Osteocyte (in vitro differentiated cells): ENCODE measurements around the gene CCDC141. TPM values are rescaled to one million over a fixed set of nuclear protein-coding genes. Genes with fewer than 3 reads are reported as not detected.

Source experiments
- DNase-seq: peaks from one replicate; pipeline ENCODE4 v3.0.0; 2021; ENCODE audit warnings: mixed read lengths; ENCODE audit not compliant: unreplicated experiment; ENCODE audit errors: extremely low spot score
- H3K27ac Mint-ChIP-seq: one replicate; pipeline ENCODE4 v1.8.0; 2021; ENCODE audit warnings: mild to moderate bottlenecking, mixed read lengths; ENCODE audit not compliant: unreplicated experiment
- H3K27me3 Mint-ChIP-seq: one replicate; pipeline ENCODE4 v1.8.0; 2021; ENCODE audit warnings: mixed read lengths; ENCODE audit not compliant: unreplicated experiment
- H3K36me3 Mint-ChIP-seq: one replicate; pipeline ENCODE4 v1.8.0; 2021; ENCODE audit warnings: mixed read lengths; ENCODE audit not compliant: unreplicated experiment
- H3K4me1 Mint-ChIP-seq: one replicate; pipeline ENCODE4 v1.8.0; 2021; ENCODE audit warnings: mixed read lengths; ENCODE audit not compliant: unreplicated experiment
- H3K4me3 Mint-ChIP-seq: one replicate; pipeline ENCODE4 v1.8.0; 2021; ENCODE audit warnings: mild to moderate bottlenecking, moderate library complexity, mixed read lengths; ENCODE audit not compliant: unreplicated experiment
- H3K9me3 Mint-ChIP-seq: one replicate; pipeline ENCODE4 v1.8.0; 2021; ENCODE audit warnings: mixed read lengths; ENCODE audit not compliant: unreplicated experiment
- total RNA-seq: library from RNA; stranded (reverse); gene quantifications from 2 replicates; pipeline ENCODE4 v1.2.1, GENCODE V29; 2021
- TF ChIP-seq, protein P1 (sequence below): fragments of 200-600 bp; sonication (generic); IDR thresholded peaks from 2 replicates; pipeline ENCODE4 v1.5.0; 2021; ENCODE audit warnings: antibody characterized with exemption, mild to moderate bottlenecking, moderate library complexity

Gene CCDC141
- total RNA-seq, 1 donor from 2014 or later: not detected

DNA sequence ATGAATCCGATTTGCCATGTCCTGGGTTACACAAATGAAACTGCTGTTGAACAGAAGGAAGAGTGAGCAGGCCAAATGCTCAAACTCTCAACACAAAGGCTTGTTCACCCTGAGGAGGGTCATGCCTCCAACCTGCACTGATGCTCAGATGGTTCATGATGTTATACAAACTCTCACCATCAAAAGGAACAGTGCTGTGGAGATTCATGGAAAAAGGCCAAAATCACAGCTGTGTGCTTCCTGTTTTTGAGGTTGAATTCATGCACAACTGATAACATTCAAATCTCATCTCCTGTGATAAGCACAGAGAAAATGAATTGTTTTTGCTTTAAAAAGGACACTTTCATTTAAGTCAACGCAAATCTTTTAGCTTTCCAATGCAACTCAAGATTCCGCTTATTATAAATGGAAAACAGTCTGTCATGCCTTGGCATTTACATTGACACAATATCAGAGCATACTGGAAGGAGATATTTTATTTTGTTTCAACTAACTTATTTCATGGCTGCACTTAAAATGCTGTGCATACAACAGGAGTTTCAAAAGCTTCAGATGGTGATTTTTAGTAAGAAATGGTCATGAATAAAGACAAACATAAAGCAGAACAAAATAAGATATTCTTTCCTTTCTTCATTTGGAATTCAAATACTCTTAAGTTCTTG is 220.5 kb downstream of the CCDC141 start:
- no peak for DNase-seq
- H3K9me3 Mint-ChIP-seq: no peaks in the 10 kb centered on the region
- H3K36me3 Mint-ChIP-seq: no peaks in the 10 kb centered on the region
- H3K27me3 Mint-ChIP-seq: peaks cover 15% of the 10 kb centered on the region
- TF ChIP-seq, protein P1, sequence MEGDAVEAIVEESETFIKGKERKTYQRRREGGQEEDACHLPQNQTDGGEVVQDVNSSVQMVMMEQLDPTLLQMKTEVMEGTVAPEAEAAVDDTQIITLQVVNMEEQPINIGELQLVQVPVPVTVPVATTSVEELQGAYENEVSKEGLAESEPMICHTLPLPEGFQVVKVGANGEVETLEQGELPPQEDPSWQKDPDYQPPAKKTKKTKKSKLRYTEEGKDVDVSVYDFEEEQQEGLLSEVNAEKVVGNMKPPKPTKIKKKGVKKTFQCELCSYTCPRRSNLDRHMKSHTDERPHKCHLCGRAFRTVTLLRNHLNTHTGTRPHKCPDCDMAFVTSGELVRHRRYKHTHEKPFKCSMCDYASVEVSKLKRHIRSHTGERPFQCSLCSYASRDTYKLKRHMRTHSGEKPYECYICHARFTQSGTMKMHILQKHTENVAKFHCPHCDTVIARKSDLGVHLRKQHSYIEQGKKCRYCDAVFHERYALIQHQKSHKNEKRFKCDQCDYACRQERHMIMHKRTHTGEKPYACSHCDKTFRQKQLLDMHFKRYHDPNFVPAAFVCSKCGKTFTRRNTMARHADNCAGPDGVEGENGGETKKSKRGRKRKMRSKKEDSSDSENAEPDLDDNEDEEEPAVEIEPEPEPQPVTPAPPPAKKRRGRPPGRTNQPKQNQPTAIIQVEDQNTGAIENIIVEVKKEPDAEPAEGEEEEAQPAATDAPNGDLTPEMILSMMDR: no peak
- H3K4me1 Mint-ChIP-seq: no peaks in the 10 kb centered on the region
- H3K4me3 Mint-ChIP-seq: no peak overlapping the region
- H3K27ac Mint-ChIP-seq: no peak overlapping the region

DNA sequence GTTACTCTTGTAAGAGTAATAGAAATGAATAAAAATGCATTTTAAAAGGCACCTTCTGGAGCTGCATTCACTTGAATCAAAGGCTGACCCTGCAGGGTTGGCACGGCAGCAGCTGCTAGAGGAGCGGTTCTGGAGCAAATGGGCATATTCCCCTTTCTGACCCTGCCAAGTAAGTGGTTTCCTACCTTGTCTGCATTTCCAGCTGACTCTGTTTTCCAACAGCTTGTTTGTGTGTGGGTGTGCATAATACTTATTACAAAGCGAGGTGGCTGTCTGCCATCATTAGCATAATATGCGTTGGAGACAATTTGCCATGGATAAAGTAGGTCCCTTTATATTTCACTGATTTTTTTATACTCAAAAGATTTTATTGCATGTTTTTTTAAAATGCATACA is 221.5 kb downstream of the CCDC141 start:
- TF ChIP-seq, protein P1: no peak
- Mint-ChIP-seq H3K4me1 (no peaks in the 10 kb centered on the region), H3K4me3 (no peak overlapping the region), H3K27me3 (peaks cover 15% of the 10 kb centered on the region), H3K36me3 (no peaks in the 10 kb centered on the region), H3K27ac (no peak overlapping the region), H3K9me3 (no peaks in the 10 kb centered on the region)
- DNase-seq: no peak

DNA sequence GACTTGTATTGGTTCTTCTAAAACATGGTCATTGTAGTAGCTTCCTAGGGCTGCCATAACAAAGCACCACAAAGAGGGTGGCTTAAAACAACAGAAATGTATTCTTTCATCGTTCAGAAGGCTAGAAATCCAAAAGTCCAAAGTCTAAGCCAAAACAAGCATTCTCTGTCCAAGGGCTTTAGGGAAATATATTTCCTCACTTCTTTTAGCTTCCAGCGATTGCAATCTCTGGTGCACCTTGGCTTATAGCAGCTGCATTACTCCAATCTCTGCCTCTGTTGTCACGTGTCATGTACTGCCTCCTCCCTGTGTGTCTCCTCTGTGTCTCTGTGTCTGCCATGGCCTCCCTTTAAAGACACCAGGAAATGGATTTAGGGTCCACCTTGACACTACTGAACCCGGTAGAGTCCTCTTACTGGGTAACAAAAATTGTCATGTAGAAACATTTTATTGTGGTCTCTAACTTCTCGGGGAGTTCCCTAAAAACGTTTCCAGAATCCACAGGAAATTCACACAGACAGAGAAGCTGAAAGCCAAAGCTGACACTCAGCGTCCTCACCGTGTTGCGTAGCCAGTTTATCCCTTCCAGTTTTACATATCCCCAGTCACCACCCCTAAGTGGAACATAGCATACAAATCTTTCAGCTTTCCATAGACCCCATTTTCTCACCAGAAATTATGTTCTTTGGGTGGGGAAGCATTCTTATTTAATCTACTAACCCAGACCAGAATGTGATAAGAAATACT is 222.0 kb downstream of the CCDC141 start:
- no peak overlapping the region for H3K4me3 Mint-ChIP-seq
- no peaks in the 10 kb centered on the region for H3K9me3 Mint-ChIP-seq
- peaks cover 14% of the 10 kb centered on the region for H3K27me3 Mint-ChIP-seq
- no peak overlapping the region for H3K27ac Mint-ChIP-seq
- no peaks in the 10 kb centered on the region for H3K36me3 Mint-ChIP-seq
- no peak for DNase-seq
- TF ChIP-seq, protein P1: no peak
- no peaks in the 10 kb centered on the region for H3K4me1 Mint-ChIP-seq

DNA sequence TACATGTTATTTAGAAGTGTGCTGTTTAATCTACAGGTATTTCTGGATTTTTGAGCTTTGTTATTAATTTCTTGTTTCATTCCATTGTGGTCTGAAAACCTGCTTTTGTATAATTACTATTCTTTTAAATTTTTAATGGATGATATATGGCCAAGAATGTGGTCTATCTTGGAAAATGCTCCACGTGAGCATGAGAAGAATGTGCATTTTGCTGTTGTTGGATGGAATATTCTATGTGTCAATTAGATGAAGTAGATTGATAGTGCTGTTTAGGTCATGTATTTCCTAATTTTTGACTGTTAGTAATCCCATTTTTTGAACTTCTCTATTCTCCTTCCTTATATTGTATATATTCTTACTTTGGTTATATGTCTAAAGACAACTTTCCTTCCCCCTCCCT is 222.8 kb downstream of the CCDC141 start:
- DNase-seq: no peak
- TF ChIP-seq, protein P1: no peak
- Mint-ChIP-seq H3K9me3 (no peaks in the 10 kb centered on the region), H3K27ac (no peak overlapping the region), H3K36me3 (no peaks in the 10 kb centered on the region), H3K4me3 (no peak overlapping the region), H3K4me1 (no peaks in the 10 kb centered on the region), H3K27me3 (peaks cover 14% of the 10 kb centered on the region)

DNA sequence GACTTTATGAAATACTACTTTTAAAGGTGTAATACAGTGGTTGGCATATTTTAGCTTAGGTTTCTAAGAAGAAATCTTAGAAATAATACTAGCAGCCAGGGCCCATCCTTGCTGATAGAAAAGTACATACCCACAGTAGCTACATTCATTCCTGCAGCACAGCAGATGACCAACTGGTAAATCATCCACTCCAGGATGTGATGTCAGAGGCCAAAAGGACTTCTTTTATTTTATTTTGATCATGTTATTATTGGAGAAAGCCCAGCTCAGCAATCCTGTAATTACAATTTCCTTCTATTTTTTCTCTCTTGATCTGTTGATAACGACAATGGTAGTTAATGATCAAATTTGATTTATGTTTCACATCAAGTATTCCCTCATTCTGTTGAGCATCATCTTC is 224.8 kb downstream of the CCDC141 start:
- no peak overlapping the region for H3K4me3 Mint-ChIP-seq
- no peak for DNase-seq
- TF ChIP-seq, protein P1: no peak
- H3K4me1 Mint-ChIP-seq: no peaks in the 10 kb centered on the region
- H3K27ac Mint-ChIP-seq: no peak overlapping the region
- H3K36me3 Mint-ChIP-seq: no peaks in the 10 kb centered on the region
- peaks cover 8% of the 10 kb centered on the region for H3K27me3 Mint-ChIP-seq
- no peaks in the 10 kb centered on the region for H3K9me3 Mint-ChIP-seq
